GM19099 (cell line): ENCODE results near the gene AANAT.

ENCODE experiments used
- POLR2A ChIP-seq: IDR thresholded peaks from 3 replicates; pipeline ENCODE4 v1.6.1; 2011; ENCODE audit warnings: low read depth; ENCODE audit not compliant: insufficient read length; ENCODE audit errors: extremely low read depth

The AANAT gene

DNA sequence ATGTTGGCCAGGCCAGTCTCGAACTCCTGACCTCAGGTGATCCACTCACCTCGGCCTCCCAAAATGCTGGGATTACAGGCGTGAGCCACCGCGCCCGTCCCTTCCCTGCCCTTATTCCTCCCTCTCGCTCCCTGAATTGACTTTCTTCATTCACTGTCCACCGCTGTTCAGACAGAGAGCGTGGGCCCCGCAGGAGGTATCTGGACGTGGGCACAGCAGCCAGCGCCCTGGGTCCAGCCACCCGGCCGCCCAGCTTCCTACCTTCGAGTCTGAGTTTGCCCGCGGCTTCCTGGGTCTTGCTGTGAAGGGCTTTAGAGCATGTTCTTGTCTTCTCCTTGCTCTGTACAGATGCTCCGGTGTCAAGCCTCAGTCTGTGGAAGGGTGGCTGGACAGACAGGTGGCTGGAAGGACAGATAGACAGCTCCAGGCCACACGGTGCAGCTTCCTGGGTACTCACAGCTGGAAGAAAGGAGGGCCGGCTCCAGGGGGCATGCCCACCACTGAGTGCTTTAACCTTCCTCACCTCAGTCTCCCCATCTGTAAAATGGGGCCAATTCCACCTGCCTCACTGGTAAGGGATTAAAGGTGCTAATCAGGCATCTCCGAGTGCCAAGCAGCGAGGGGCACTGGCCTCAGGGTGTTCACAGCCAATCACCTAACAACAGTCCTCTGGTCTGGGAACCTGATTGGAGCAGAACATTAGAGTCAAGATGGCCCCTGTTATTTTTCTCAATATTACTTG lies 20.2 kb downstream of the AANAT start:
- no peak for TF ChIP-seq POLR2A

- TF ChIP-seq POLR2A, result peak; percentile 32
Measured at GRCh38 chr17:76490112-76490710, 22.8 kb downstream of the AANAT start.

DNA sequence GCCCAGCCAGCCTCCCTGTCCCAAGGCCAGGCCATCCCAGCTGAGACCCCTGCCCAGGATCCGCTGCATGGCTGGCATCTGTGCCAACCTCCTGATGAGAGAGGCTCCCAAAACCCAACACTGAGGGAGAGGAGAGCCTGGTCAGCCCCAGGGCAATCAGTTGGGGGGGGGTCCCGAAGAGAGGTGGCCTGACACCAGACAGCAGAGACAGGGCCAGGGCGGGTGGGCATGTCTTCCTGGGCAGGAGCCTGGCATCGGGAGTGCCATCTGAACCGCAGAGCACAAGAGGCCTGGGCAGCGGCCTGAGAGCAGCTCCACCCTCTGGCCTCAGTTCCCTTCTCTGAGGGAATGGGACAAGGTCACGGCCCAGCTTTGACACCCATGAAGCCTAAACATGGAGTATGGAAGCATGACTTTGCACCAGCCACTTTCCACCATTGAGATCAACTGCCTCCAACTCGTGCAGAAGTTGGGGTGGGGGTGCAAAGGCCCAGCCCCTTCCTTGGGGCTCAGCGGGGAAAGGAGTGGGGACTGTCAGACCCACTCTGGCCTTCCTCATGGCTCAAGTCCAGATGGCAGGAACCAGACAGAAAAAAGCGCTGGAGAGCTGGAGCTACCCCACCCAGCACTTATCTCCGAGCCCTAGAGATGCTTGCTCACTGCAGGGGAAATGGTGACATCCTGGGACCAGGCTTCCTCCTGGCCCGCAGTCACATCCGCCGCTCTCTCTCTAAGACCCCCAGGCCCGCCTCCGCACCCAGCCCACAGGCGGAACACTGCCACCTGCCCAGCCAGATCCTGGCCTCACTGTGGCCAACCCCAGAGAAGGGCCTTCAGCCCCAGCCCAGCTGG lies 24.1 kb downstream of the AANAT start:
- TF ChIP-seq POLR2A, result peak; percentile 4

DNA sequence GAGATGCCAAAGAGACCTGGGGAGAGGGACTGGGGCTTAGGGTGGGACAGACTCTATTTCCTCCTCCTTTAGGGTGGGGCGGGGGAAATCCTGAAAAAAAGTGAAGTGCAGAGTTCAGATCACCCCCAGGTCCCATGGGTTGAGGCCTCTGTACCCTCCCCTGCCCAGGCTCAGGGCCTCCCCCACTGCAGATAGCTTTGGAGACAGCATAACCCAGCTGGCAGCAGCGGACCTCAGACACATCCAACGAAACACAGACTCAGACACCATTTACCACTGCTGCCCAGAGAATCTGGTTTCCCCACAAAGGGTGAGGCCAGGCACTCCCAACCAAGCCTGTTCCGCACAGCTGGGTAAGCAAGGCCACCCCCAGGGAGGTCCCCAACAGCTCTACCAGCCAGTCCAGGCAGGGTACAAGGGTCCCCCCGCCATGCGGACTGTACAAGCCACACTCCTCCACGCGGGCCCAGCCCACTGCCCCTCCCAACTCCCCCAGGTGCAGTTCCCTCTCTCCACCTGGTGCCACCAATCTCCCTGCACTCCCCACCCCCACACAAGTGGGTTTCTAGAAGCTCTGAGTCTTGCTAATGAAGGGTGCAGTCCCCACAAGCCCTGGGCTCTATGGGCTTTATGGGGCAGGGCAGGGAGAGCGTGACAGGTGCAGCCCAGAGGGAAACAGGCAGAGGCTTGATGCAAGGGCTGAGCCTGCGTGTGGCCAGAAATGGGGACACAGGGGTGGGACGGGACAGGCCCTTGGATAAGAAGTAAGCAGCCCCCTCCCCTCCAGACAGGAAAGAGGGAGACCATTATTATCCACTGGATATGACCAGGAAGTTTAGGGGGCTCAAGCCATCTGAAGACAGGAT lies 25.0 kb downstream of the AANAT start:
- peak; percentile 32 for TF ChIP-seq POLR2A

GRCh38 chr17:76492989-76493501 lies 25.6 kb downstream of the AANAT start:
- TF ChIP-seq POLR2A, result peak; percentile 33

DNA sequence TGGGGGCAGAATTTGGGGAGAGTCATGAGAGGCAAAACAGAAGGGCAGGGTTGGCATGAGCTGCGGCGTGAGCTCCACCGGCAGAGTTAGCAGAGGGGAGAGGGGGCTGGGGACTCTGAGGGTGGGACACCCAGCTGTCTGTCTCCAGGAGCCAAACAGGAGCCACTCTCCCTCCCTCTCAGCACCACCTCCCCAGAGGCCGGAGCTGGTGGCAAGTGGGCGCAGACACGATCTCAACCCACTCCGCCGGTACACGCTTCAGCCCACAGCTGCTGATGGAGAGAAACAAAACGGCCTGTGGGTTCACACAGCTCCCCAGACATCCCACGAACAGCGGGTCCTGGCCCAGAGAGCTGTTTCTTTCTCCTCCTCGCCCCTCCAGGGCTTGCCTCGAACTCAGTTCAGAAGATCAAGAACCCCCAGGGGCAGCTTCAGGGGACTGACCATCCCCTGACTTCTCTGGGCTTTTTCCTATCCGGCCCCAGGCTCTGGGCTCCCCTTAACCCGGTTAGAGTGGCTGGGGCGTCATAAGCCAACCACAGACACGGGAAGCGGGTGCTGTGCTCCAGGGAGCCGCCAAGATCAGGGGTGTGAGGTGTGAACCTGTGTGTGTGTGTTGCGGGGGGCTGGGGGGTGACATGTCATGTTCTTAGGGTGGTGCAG lies 26.2 kb downstream of the AANAT start:
- TF ChIP-seq POLR2A, result peak; percentile 7

- TF ChIP-seq POLR2A, result no peak
Measured at GRCh38 chr17:76495663-76496400, 28.4 kb downstream of the AANAT start.

GRCh38 chr17:76496464-76496863 lies 29.1 kb downstream of the AANAT start:
- TF ChIP-seq POLR2A, result no peak

- no peak for TF ChIP-seq POLR2A
Measured at GRCh38 chr17:76497699-76497978, 30.2 kb downstream of the AANAT start.

DNA sequence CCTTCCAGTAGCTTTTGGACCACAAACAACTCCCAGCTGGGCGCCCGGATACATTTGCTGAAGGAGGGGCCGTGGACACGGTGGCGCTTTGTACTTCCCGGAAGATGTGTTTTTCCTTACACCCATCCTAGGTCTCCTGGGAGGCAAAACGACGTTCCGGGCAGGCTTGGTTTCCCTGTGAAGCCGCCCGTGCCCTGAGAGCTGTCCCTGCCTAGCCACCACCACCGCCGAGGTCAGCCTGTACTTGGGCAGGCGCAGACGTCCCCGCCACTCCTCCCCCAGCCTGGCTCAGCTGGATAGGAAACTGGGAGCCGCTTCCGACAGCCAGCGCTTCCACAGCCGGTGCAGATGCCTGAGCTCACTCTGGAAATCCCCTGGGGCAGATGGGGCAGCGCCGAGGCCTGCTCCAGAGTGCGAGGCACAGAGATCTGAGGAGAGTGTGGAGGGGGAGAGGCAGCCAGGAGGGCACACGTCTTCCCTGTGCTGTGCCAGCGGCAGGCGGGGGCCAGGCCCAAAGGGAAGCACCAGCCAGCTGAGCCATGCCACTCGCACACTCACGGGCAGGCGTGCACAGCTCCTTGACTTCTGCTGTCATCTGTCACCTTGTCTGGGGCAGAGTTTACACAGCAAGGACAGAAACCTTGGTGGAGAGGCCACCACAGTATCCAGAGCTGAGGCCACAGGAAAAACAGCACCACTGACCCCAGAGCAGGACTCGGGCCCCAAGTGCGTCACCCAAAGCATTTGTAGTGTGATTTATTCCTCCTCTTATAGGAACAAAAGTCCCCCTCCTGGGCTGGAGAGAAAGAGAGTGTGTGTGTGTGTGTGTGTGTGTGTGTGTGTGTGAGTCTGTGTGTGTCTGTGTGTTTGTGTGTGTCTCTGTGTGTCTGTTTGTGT lies 30.8 kb downstream of the AANAT start:
- TF ChIP-seq POLR2A, result no peak

- no peak for TF ChIP-seq POLR2A
Measured at GRCh38 chr17:76498876-76499251, 31.5 kb downstream of the AANAT start.

DNA sequence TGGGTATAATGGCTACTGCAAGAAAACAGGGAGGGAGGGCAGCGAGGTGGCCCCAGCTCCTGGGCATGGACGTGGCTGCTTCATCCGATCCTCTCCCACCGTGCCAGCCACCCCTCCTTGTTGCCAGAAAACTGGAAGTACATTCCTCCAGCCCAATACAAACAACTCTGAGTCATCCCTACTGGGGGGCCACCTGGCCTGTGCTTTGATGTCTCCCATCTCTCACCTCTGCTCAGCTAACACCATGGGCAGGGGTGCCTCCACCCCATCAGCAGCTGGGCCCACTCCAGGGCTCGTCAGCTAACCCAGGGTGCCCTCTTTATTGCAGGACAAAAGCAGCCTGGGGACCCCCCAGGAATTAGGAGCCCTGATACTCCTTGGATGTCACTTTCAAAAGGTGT lies 31.9 kb downstream of the AANAT start:
- no peak for TF ChIP-seq POLR2A
